HG02763 (cell line): ENCODE results near the gene CCDC12.

ENCODE experiments used
- ATAC-seq: cut with Tn5 transposase; IDR thresholded peaks from one replicate; pipeline ENCODE4 v1.9.1; 2021; ENCODE audit warnings: mild to moderate bottlenecking, moderate library complexity; ENCODE audit not compliant: unreplicated experiment

CCDC12 gene

GRCh38 chr3:46908294-46908985 lies 68.1 kb downstream of the CCDC12 start:
- ATAC-seq = no peak

DNA sequence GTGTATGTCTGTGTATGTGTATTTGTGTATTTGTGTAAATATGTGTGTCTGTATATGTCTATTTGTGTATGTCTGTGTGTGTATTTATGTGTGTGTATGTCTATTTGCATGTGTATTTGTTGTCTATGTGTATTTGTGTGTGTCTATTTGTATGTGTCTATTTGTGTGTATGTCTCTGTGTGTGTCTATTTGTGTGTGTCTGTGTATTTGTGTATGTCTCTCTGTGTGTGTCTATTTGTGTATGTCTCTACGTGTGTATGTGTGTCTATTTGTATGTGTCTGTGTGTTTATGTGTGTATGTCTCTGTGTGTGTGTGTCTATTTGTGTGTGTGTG lies 68.6 kb downstream of the CCDC12 start:
- no peak for ATAC-seq

DNA sequence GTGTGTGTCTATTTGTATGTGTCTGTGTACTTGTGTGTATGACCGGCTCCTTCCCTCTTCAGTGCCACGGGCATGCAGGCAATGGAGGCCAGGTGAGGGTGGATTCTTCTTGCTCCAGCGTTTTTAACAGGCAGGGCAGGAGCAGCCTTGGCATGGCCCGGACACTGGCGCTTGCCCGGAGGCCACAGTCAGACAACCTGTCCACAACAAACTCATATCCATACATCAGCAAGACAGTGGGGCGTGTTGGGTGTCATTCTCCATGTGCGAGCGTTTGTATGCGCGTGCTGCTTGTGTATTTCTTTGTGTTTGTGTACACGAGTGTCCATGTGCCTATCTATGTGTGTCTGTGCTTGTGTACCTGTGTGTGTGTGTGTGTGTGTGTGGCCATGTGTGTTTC lies 69.3 kb downstream of the CCDC12 start:
- no peak for ATAC-seq

- ATAC-seq = no peak
These were observed 70.0 kb downstream of the CCDC12 start for GRCh38 chr3:46906471-46907058.

DNA sequence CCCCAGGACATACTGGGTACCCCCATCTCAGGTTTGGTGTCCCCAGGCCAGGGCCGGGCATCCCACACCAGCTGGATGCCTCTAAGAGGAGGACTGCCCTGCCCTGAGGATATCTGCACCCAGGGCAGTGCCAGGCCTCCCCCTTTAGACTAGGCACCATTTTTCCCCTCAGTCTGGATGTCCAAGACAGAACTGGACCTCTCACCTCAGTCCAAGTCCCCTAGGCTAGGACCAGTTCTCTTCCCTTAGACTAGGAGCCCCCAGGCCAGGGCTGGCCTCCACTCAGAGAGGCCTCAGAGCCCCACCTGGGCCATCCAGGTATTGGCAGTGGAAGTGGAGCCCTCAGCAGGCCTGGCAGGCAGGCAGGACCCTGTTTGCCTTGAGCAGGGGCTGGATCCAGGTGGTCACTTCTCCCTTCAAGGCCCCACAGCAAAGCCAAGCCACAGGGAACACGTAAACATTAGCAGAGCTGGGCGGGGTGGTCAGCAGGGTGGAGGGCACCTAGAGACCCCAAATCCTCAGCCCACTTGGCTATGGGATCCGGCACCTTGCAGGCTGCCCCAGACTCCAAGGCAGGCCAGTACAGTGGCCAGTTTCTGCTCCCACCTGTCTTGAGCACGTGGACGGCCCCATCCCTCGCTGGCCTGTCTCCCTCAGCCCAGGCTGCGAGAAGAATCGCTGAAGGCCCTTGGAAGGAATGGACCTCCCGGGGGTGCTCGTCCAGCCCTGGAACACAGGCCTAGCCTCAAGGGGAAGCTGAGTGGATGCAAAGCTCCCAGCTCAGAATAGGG lies 70.7 kb downstream of the CCDC12 start:
- no peak for ATAC-seq

DNA sequence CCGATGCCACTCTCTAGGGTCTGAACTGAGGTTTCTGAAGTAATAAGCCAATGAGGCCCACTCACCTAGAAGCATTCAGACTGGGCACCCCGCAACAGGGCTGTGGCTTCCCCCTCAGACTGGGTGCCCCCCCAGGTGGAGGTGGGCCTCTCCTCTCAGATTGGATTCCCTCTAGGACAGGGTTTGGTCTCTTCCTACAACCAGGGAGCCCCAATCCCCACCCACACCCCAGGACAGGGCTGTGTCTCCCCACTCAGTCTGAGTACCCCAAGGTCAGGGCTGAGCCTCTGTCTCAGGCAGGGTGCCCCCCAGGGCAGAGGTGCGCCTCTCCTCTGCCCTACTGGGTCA lies 71.4 kb downstream of the CCDC12 start:
- no peak for ATAC-seq

DNA sequence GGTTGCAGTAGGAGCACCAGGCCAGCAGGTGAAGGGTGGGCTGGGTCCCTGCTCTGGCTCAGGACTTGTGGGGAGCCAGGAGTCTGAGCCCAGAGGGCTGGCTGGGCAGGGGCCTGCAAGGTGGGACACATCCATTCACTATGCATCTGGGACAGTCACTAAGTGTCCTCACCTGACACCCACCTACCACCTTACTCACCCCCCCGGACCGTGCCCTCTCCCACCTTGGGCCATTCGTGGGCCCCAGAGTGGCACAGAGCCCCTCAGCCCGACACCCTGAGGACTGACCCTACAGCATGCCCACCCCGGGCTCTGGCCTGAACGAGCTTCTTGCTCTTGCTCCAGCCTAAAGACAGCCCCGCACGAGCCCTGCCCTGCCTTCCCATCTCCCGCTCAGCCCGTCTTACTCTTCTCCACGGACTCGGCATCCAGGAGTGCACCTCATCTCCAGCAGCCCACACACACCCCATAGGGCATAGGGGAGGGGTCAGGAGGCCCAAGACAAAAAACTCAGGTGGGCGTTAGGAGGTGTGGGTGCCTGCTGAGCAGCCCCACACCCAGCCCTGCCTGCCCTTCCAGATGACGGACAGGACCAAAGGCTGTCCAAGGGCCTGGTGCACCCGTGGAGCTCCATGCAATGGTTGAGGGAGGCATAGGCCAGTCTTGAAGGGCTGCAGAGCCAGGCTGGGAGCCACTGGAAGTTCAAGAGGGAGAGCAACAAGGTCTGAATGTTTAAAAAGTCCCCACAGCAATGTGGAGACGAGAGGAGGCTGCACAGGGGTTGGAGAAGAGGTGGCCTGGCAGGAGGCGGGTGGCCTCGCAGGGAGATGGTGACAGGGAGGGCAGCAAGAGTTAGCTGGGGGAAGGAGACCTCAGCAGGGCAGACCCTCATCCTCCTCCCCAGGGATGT lies 72.0 kb downstream of the CCDC12 start:
- ATAC-seq = no peak

DNA sequence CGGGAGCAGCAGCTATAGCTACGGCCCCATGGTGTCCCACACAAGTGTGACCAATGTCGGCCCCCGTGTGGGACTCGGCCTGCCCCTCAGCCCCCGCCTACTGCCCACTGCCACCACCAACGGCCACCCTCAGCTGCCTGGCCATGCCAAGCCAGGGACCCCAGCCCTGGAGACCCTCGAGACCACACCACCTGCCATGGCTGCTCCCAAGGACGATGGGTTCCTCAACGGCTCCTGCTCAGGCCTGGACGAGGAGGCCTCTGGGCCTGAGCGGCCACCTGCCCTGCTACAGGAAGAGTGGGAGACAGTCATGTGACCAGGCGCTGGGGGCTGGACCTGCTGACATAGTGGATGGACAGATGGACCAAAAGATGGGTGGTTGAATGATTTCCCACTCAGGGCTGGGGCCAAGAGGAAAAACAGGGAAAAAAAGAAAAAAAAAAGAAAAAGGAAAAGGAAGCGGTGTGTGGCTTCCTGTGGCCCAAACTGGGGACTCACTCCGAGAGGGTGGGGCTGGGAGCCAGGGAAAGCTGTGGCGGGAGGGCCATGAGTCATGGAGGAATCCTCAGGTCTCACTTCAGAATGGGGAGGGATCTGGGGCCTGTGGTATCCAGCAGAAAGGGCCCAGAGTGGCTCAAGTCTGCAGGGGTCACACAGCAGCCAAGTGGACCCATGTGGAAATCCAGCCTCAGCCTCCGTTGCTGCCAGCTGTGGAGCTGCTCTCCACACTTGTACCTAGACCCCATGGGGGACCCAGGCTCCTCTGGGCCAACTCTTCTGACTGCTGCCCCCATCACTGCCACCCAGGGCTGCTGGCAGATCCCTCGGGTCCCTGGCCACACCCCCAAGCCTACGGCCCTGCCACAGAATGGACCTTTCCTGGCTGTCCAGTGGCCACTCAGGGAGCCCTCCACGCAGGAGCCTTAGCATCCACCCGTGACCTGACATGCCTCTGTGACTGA lies 72.9 kb downstream of the CCDC12 start:
- ATAC-seq = no peak

DNA sequence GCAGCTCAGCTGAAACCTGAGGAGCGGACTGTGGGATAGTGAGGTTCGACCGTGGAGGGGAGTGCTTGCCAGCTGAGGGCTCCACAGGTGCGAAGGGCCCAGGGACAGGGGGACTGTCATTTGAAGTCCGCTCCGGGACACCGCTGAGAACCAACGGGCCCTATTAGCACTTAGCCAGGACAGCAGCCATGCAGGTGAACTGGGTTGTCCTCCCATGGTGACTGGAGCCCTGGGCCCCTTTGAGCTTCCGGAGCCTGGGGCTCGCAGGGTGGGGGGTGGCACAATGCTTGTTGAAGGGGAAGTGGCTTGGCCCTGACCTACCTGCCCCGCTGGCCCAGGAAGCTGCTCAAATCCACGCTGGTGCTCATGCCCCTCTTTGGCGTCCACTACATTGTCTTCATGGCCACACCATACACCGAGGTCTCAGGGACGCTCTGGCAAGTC lies 74.3 kb downstream of the CCDC12 start:
- ATAC-seq = no peak

GRCh38 chr3:46901591-46902187 lies 74.9 kb downstream of the CCDC12 start:
- no peak for ATAC-seq

- no peak for ATAC-seq
These were observed 75.5 kb downstream of the CCDC12 start for GRCh38 chr3:46901061-46901460.

GRCh38 chr3:46900356-46900755 lies 76.2 kb downstream of the CCDC12 start:
- ATAC-seq = no peak

- ATAC-seq = no peak
These were observed 76.6 kb downstream of the CCDC12 start for GRCh38 chr3:46900007-46900292.

- no peak for ATAC-seq
These were observed 77.2 kb downstream of the CCDC12 start for GRCh38 chr3:46899151-46900006.

- ATAC-seq = no peak
These were observed 78.0 kb downstream of the CCDC12 start for GRCh38 chr3:46898321-46899150.

DNA sequence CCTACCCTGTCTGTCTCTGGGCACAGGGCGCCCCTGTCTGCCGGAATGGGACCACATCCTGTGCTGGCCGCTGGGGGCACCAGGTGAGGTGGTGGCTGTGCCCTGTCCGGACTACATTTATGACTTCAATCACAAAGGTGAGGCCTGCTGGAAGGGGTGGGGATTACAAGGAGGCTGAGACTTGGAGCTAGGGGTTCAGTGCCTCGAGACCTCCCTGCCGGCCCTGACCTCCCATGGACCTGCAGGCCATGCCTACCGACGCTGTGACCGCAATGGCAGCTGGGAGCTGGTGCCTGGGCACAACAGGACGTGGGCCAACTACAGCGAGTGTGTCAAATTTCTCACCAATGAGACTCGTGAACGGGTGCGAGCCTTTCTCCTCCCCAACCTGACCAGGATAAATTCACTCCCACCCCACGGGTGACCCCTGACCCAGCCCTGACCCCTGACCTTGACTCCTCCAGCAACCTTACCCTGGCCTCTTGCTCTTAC lies 78.7 kb downstream of the CCDC12 start:
- no peak for ATAC-seq

DNA sequence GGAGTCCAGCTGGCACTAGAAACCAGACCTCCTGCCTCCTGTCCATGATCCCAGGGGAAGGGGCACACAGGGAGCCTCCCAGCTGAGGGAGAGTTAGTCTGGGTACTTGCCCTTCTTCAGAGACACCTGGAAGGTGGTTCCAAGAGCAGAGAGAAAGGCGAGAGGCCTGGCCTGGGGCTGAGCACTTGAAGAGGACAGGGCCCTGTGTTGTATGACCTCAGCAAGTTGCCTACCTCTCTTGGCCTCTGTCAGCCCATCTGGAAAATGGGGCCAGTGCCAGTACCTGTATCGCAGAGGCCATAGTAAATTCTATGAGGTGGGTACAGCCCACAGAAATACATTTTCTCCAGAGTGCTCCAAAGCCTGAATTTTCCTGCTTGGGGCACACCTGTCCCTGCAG lies 79.5 kb downstream of the CCDC12 start:
- no peak for ATAC-seq

DNA sequence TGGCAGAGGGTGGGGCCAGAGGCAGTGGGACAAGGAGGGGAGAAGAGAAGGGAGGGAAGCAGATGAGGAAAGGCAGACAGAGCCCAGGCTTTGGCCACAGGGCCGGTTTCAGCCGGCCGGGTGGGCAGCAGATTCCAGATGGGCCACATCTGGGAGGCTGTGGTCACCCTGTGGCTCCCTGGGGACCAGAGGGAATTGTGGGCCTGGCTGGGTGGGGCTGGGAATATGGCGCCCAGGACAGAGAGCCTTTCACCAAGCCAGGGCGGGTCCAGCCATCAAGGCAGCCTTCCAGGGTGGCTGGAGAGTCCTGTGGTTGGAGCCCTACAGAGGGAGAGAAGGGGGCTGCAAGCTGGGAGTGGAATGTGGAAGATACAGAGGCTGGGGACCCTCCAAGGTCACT lies 80.2 kb downstream of the CCDC12 start:
- no peak for ATAC-seq
